ENCODE data around the gene ADAMTS3.

DNA sequence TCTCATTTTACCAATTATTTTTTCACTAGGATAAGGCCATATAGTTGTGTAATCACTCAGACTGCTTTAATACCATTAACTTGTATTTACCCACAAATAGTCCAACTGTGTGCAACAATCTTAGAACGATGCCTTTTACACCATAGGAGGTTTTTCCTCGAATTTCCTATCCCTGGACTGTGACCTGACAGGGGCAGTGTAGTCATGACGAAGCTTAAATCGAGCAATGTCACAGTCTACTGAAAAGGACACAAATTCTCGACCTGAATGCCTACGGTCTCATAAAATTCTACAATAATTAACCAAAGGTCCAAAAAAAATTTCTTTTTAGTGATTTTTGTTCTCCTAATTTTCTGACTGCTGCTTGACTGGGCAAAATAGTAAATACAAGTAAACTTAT lies 208.9 kb downstream of the ADAMTS3 start:
- TF ChIP-seq, protein P1, sequence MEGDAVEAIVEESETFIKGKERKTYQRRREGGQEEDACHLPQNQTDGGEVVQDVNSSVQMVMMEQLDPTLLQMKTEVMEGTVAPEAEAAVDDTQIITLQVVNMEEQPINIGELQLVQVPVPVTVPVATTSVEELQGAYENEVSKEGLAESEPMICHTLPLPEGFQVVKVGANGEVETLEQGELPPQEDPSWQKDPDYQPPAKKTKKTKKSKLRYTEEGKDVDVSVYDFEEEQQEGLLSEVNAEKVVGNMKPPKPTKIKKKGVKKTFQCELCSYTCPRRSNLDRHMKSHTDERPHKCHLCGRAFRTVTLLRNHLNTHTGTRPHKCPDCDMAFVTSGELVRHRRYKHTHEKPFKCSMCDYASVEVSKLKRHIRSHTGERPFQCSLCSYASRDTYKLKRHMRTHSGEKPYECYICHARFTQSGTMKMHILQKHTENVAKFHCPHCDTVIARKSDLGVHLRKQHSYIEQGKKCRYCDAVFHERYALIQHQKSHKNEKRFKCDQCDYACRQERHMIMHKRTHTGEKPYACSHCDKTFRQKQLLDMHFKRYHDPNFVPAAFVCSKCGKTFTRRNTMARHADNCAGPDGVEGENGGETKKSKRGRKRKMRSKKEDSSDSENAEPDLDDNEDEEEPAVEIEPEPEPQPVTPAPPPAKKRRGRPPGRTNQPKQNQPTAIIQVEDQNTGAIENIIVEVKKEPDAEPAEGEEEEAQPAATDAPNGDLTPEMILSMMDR (IDR thresholded peaks at IDR 0.05): no peak
- no peak for TF ChIP-seq BHLHE40 (IDR thresholded peaks at IDR 0.05; ENCODE audit: low read depth, low read length)
- TF ChIP-seq CBX8 (IDR thresholded peaks at IDR 0.05): no peak
- TF ChIP-seq RAD21 (conservative IDR thresholded peaks at IDR 0.05 in 1 of 2, IDR thresholded peaks at IDR 0.05 in 1 of 2): no peak
- no peak for TF ChIP-seq POLR2A (IDR thresholded peaks at IDR 0.05; ENCODE audit: low read length)
- TF ChIP-seq EP300 (IDR thresholded peaks at IDR 0.05): no peak
- TF ChIP-seq, protein P2, sequence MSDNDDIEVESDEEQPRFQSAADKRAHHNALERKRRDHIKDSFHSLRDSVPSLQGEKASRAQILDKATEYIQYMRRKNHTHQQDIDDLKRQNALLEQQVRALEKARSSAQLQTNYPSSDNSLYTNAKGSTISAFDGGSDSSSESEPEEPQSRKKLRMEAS (IDR thresholded peaks at IDR 0.05): no peak
- no peak for TF ChIP-seq JUNB (IDR thresholded peaks at IDR 0.05)
- TF ChIP-seq SMC3 (IDR thresholded peaks at IDR 0.05): no peak
- no peak for TF ChIP-seq PHF8 (IDR thresholded peaks at IDR 0.05; ENCODE audit: borderline replicate concordance, low read depth)
- TF ChIP-seq FOSL2 (IDR thresholded peaks at IDR 0.05): no peak
- TF ChIP-seq FOSL2 (CRISPR knock-in tag; IDR thresholded peaks at IDR 0.05): no peak
